Endothelial cell of umbilical vein (primary cell): ENCODE data around the gene SLC35G4. TPM values are rescaled to one million over a fixed set of nuclear protein-coding genes. Genes with fewer than 3 reads are reported as not detected.

Source experiments
- BruUV-seq: library from RNA; stranded (reverse); fragments of 400-500 nt; replicated peaks from 2 replicates; lab custom pipeline; 2021; lab: Mats Ljungman, UMichigan
- CTCF ChIA-PET: fragments of 300-600, 350-600 bp; sonication (Branson Sonifier 250); formaldehyde crosslinking; loops from one replicate; lab custom pipeline; 2021; ENCODE audit warnings: antibody characterized with exemption, inconsistent platforms; lab: Charles Lee
- POLR2A ChIA-PET: fragments of 300-600, 350-600 bp; sonication (Branson Sonifier 250); formaldehyde crosslinking; loops from one replicate; lab custom pipeline; 2021; ENCODE audit warnings: antibody characterized with exemption, inconsistent platforms; lab: Charles Lee
- DNase-seq: peaks from one replicate; pipeline ENCODE4 v3.0.0-alpha.2; 2011; ENCODE audit warnings: low read depth, low spot score
- FAIRE-seq: peaks from 2 replicates; lab custom pipeline; 2011; peaks lifted over from hg19 to GRCh38; lab: Jason Lieb, UNC
- H2AFZ ChIP-seq: 2 replicates; pipeline ENCODE4 v1.6.0; 2012; ENCODE audit warnings: low read depth, low read length, control low read depth, inconsistent platforms
- H3K27ac ChIP-seq: 2 replicates; pipeline ENCODE4 v1.5.1; 2011; ENCODE audit warnings: low read depth, mild to moderate bottlenecking, control low read depth, low read length, moderate library complexity; ENCODE audit not compliant: insufficient read depth
- H3K27me3 ChIP-seq, 2 experiments: 2 replicates each; pipeline versions ENCODE4 v1.6.0 to v1.6.1; 2011; ENCODE audit warnings: low read length in 2 of 2, mixed read lengths in 1 of 2; ENCODE audit not compliant: control insufficient read depth in 2 of 2, insufficient read depth in 2 of 2
- H3K36me3 ChIP-seq, 2 experiments: 2 replicates in 1 of 2; 3 replicates in 1 of 2; pipeline ENCODE4 v1.5.1; 2011; ENCODE audit warnings: low read length in 2 of 2, mild to moderate bottlenecking in 1 of 2, moderate library complexity in 1 of 2; ENCODE audit not compliant: control insufficient read depth in 2 of 2, insufficient read depth in 2 of 2; ENCODE audit errors: extremely low read depth in 1 of 2
- H3K4me1 ChIP-seq: 3 replicates; pipeline ENCODE4 v1.5.1; 2011; ENCODE audit warnings: mild to moderate bottlenecking, low read length; ENCODE audit not compliant: control insufficient read depth, insufficient read depth; ENCODE audit errors: extremely low read depth
- H3K4me2 ChIP-seq: 2 replicates; pipeline ENCODE4 v1.6.1; 2011; ENCODE audit warnings: low read length, control low read depth, mixed read lengths; ENCODE audit not compliant: insufficient read depth
- H3K4me3 ChIP-seq, 3 experiments: fragments of 200-600 bp in 1 of 3; sonication (generic), shearing (Covaris generic) in 1 of 3; replicated peaks in 1 of 3; 2 replicates each; pipeline ENCODE4 v1.5.1; 2011 to 2016; ENCODE audit warnings: control low read depth in 3 of 3, low read length in 3 of 3, mild to moderate bottlenecking in 2 of 3, inconsistent platforms in 1 of 3, low read depth in 1 of 3, moderate library complexity in 1 of 3; ENCODE audit not compliant: insufficient read depth in 1 of 3
- H3K79me2 ChIP-seq: 2 replicates; pipeline ENCODE4 v1.6.0; 2012; ENCODE audit warnings: low read length, inconsistent platforms; ENCODE audit not compliant: control insufficient read depth, insufficient read depth
- H3K9ac ChIP-seq: replicated peaks from 2 replicates; pipeline ENCODE3; 2011; ENCODE audit warnings: low read length, control low read depth; ENCODE audit not compliant: insufficient read depth; ENCODE audit errors: extremely low read depth
- H3K9me1 ChIP-seq: replicated peaks from 3 replicates; pipeline ENCODE4 v1.6.0; 2011; ENCODE audit warnings: mild to moderate bottlenecking, low read length; ENCODE audit not compliant: control insufficient read depth, insufficient read depth; ENCODE audit errors: extremely low read depth
- H3K9me3 ChIP-seq: replicated peaks from 2 replicates; pipeline ENCODE4 v1.5.1; 2012; ENCODE audit warnings: low read length, inconsistent platforms; ENCODE audit not compliant: control insufficient read depth, insufficient read depth
- H4K20me1 ChIP-seq: replicated peaks from 2 replicates; pipeline ENCODE3; 2011; ENCODE audit warnings: mild to moderate bottlenecking, low read length; ENCODE audit not compliant: control insufficient read depth, insufficient read depth; ENCODE audit errors: extremely low read depth
- EZH2 ChIP-seq: IDR thresholded peaks from 2 replicates; pipeline ENCODE4 v1.6.1; 2012; ENCODE audit warnings: borderline replicate concordance, low read depth, mild to moderate bottlenecking, moderate library complexity, low read length, inconsistent platforms; ENCODE audit not compliant: severe bottlenecking
- FOS ChIP-seq: IDR thresholded peaks from 2 replicates; pipeline ENCODE4 v1.6.1; 2011; ENCODE audit warnings: mild to moderate bottlenecking, low read length, moderate library complexity, borderline replicate concordance; ENCODE audit not compliant: insufficient read depth
- GATA2 ChIP-seq: IDR thresholded peaks from 2 replicates; pipeline ENCODE4 v1.7.0; 2011; ENCODE audit warnings: low read depth, mild to moderate bottlenecking, moderate library complexity, mixed read lengths, low read length; ENCODE audit not compliant: insufficient read length, insufficient read depth
- JUN ChIP-seq: IDR thresholded peaks from 2 replicates; pipeline ENCODE4 v1.6.1; 2011; ENCODE audit warnings: borderline replicate concordance, low read depth; ENCODE audit not compliant: insufficient read length, insufficient read depth
- MYC ChIP-seq: IDR thresholded peaks from one replicate; pipeline ENCODE4 v1.6.1; 2011; ENCODE audit warnings: mild to moderate bottlenecking, low read depth, low read length
- POLR2A ChIP-seq: IDR thresholded peaks from 2 replicates; pipeline ENCODE4 v1.6.1; 2012; ENCODE audit warnings: low read depth, mild to moderate bottlenecking, control low read depth, low read length
- POLR2AphosphoS5 ChIP-seq: IDR thresholded peaks from 2 replicates; pipeline ENCODE4 v1.6.1; 2012; ENCODE audit warnings: low read depth, mild to moderate bottlenecking, control low read depth, low read length, moderate library complexity; ENCODE audit not compliant: insufficient read depth
- dilution Hi-C: fragments of 300-500 bp; cut with MboI; formaldehyde crosslinking; loops from one replicate; pipeline ENCODE4 v1.15.0; 2019; ENCODE audit warnings: low sequenced_read_pairs; ENCODE audit not compliant: extremely low pct_ligation_motif_present
- intact Hi-C: fragments of 100-400 bp; cut with micrococcal nuclease; formaldehyde crosslinking; loops from one replicate; pipeline ENCODE4 v1.10.0; 2022
- polyA plus RNA-seq, 4 experiments: library from polyadenylated mRNA; depleted of rRNA in 3 of 4; stranded (reverse) in 3 of 4; unstranded in 1 of 4; fragments of >200 nt; gene quantifications; 2 replicates each; pipeline versions ENCODE4 v1.2.1 to v1.2.3, GENCODE V29; 2011 to 2012; ENCODE audit warnings: missing spikeins in 1 of 4
- total RNA-seq: library from RNA; stranded (reverse); gene quantifications from 2 replicates; pipeline ENCODE4 v1.2.3, GENCODE V29; 2021
- TF ChIP-seq, protein P1 (sequence below): IDR thresholded peaks from 2 replicates; pipeline ENCODE4 v1.6.1; 2011; ENCODE audit not compliant: insufficient read depth, insufficient read length
- TF ChIP-seq, protein P2 (sequence below), 2 donors: IDR thresholded peaks; 1 replicate in 1 of 2; 2 replicates in 1 of 2; pipeline ENCODE4 v1.5.1; 2011; ENCODE audit warnings: low read length in 2 of 2, mild to moderate bottlenecking in 2 of 2, moderate library complexity in 2 of 2, control low read depth in 1 of 2, inconsistent platforms in 1 of 2, low read depth in 1 of 2; ENCODE audit not compliant: insufficient read depth in 1 of 2; ENCODE audit errors: extremely low read depth in 1 of 2

SLC35G4 gene
- total and polyA plus RNA-seq, 2 donors (not counting 3 experiments of a cell fraction or from before 2014, with no cell fraction given): not detected

DNA sequence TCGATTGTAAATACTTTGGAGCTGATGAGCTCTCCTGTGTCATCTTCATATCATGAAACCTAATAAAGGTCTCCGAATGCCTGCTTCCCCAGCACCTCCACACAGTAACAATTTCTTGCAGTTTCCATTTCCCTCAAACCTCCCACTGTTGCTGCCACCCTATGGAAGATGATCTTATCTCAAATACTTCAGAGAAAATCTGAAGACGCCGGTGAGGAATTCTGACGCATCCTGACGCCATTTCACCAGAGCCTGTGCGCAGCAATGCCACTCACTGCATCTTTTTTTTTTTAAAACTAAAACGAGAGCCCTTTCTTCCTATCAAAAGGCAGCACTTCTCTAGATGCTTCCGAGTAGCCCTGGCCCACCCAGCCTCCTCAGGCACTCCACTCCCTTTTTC, 47.8 kb downstream of the SLC35G4 start:
- dilution Hi-C loops (no loop called here), intact Hi-C loops (loop anchor here (10.0 kb wide), 1 partner anchor 578 kb away; no protein-coding TSS in a partner anchor)
- Histone ChIP-seq H3K9ac (no peak overlapping the region), H4K20me1 (no peaks in the 10 kb centered on the region), H3K9me1 (no peaks in the 10 kb centered on the region), H3K9me3 (no peaks in the 10 kb centered on the region), H3K27me3 (peaks cover 0 to 2% of the 10 kb centered on the region in 2 experiments), H3K27ac (no peak overlapping the region), H3K79me2 (no peaks in the 10 kb centered on the region), H2AFZ (no peak overlapping the region), H3K4me3 (no peak overlapping the region), H3K36me3 (no peaks in the 10 kb centered on the region), H3K4me2 (no peak overlapping the region), H3K4me1 (no peaks in the 10 kb centered on the region)
- POLR2A ChIA-PET: no interaction called here
- FAIRE-seq: no peak
- TF ChIP-seq MYC: no peak
- no peak for TF ChIP-seq EZH2
- TF ChIP-seq, protein P1, sequence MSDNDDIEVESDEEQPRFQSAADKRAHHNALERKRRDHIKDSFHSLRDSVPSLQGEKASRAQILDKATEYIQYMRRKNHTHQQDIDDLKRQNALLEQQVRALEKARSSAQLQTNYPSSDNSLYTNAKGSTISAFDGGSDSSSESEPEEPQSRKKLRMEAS: no peak
- no peak for TF ChIP-seq FOS
- TF ChIP-seq, protein P2, sequence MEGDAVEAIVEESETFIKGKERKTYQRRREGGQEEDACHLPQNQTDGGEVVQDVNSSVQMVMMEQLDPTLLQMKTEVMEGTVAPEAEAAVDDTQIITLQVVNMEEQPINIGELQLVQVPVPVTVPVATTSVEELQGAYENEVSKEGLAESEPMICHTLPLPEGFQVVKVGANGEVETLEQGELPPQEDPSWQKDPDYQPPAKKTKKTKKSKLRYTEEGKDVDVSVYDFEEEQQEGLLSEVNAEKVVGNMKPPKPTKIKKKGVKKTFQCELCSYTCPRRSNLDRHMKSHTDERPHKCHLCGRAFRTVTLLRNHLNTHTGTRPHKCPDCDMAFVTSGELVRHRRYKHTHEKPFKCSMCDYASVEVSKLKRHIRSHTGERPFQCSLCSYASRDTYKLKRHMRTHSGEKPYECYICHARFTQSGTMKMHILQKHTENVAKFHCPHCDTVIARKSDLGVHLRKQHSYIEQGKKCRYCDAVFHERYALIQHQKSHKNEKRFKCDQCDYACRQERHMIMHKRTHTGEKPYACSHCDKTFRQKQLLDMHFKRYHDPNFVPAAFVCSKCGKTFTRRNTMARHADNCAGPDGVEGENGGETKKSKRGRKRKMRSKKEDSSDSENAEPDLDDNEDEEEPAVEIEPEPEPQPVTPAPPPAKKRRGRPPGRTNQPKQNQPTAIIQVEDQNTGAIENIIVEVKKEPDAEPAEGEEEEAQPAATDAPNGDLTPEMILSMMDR (IDR thresholded peaks at IDR 0.05; ENCODE audit: extremely low read depth in 1 of 2, insufficient read depth in 1 of 2, low read depth in 1 of 2, low read length in 2 of 2): no peak
- no peak for TF ChIP-seq POLR2AphosphoS5
- no peak for TF ChIP-seq POLR2A
- no peak for TF ChIP-seq JUN
- TF ChIP-seq GATA2: no peak
- DNase-seq: no peak
- no TSS peak for BruUV-seq
- CTCF ChIA-PET: interaction anchor here (2.2 to 4.5 kb wide), 5 partner anchors 9 to 382 kb away, joined by 11 to 50 read pairs (median 27); no protein-coding TSS in a partner anchor
